ENCODE data around the gene PPP3CA.

GRCh38 chr4:101031971-101032370 lies 315.4 kb downstream of the PPP3CA start:
- no peak for TF ChIP-seq CTCF (IDR thresholded peaks at IDR 0.05)
- TF ChIP-seq POLR2A (IDR thresholded peaks at IDR 0.05), result no peak

All from Peyer's patch (tissue), 4 donors.